GM21367 (cell line): ENCODE data around the gene ACOX3.
A peak's percentile ranks its signal among the peaks of the same experiment; 100 is the strongest.

Experiments used
- ATAC-seq: cut with Tn5 transposase; IDR thresholded peaks from one replicate; pipeline ENCODE4 v1.9.1; 2021; ENCODE audit not compliant: unreplicated experiment

Gene ACOX3

DNA sequence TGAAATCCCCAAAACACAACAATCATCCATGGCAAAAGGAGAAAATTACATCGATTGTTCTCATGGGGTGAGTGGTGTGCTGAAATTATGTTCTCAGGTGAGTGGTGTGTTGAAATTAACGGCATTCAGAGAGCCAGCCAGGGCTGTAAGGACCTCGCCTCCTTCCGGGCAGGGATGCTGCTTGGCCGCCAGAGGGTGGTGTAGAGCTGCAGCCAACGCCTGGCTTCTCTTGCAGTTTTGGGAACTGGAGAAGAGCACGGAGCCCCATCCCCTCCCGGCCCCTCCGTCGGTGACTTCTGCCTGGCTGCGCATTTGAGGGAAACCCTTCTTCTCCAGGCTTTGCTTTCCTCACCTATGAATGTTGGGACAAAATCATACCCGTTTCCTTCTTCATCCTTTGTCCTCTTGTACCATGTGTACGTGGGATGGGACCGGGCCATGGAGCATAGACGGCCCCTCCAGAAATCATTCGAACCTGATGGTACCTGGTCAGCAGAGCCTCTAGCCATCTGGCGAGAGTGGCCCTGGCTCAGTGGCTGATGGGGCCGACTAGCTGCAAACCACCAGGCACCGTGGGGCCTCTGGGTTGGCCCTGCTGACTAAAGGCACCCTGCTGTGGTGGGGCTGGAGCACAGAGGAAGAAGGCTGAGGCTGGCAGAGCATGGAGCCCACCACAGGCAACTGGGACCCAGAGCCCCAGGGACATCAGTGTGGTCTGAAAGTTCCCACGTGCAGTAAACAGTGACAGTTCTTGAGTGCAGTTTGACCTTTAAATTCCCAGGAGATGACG, 28.4 kb upstream of the ACOX3 start:
- peak; percentile 59 for ATAC-seq

DNA sequence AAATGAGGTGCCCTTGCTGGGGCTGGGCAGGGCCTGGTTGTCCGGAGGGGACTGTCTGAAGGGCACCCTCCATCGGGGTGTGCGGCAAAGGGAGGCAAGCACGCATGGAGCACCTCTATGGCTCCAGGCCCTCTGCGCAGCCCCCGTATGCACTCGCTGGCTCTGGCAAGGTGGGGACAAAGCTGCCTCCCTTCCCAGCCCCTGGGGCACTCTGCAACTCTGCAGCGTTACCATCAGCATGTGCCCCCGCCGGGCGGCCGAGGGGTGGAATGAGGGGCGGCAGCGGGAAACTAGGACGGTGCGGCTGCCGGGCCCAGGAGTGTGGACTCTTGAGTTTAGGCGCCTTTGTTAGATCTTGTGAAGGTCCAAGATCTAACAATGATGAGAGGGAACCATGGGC, 26.5 kb upstream of the ACOX3 start:
- no peak for ATAC-seq

DNA sequence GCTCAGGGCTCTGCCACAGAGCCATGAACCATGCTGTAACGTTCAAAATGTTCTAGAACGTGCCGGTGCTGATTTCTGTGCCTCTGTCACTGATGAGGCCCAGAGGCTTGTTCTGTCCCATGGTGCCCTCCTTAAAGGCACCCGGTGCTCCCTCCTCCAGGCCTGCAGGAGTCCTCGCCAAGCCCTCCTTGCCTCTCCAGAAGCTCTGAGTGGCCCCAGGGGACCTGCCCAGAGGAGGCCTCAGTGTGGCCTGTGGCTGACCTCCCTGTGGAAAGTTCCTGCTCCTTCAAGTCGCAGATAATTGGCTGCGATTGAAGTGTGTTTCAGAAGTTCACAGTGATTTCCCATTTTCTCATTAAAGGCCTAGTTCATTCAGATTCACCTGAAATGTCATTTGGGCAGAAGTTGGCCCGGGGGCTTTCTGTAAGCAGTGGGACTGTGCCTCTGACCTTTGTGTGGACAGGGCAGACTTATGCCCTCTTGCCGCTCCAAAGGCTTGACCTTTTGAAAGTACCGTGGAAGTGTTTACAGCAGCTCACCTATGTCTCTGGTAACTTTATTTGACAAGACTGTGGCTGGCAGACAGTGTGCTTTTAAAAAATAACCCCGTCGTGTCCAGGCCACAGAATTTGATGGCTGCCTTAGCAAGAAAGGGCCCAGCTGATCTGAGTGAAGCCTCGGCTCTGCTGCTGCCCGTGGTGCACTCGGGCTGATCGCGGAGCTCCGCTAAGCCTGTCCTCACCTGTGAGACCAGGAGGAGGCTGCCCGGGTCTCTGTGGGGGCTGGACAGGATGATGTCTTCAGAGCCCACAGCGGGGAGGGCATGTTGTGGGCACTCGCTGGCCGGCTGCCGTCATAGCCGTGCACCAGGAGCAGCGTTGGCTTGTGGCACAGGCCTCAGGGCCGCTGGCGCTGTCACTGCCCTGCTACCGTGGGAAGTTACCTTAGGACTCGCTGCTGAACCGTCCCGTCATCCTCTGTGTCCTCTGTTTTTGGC, 25.4 kb upstream of the ACOX3 start:
- ATAC-seq: no peak

DNA sequence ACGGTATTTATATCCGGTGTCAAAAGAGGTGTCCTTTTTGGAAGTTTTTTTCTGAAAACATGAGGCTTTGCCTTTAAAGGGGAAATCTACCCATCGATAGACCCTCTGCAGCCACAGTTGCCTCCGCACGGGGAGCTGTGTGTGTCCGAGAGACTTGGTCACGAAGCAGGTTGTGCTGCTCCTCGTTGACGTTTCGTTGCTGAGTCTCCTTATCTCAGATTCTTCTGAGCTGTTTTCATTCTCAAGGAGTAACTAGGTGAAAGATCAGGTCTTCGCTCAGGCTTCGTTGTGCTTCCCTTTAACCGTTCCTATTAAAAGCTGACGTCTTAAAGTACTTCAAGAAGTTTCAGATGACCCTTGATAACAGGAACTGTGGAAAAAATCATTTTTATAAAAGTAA, 23.9 kb upstream of the ACOX3 start:
- ATAC-seq: no peak

DNA sequence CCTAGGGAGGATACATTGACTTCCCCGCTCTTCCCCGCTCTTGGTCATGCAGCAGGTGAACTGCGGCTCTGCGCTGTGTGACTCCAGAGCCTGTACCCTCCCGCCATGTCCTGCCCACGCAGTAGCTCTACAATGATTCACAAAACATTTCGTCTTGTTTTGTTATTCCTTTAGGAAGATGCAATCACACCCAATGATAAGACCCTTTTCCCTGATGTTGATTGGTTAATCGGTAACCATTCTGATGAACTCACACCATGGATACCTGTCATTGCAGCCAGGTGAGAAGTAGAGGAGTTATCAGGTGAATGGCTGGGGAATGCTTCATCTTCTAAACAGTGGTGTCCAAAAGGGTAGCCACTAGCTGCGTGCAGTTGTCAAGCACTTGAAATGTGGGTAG, 23.3 kb upstream of the ACOX3 start:
- ATAC-seq: no peak

DNA sequence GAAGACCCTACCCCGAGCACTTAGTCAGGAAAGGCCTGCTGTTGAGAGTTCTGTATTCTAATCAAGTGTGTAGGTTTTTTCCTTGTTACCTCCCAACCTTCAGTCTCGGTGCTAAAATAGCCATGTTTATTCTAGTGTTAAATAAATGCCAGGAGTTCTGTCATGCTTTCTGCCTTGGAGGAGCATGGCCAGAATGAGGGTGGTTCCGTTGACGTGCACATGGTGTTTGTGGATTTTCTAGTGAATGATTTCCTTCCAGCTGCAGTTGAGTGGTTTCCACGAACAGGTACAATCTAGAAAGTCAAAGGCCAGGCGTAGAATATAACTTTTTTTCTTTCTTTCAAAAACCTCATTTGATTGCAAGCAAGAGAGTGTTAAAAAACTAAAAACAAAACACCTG, 21.1 kb upstream of the ACOX3 start:
- ATAC-seq: no peak

DNA sequence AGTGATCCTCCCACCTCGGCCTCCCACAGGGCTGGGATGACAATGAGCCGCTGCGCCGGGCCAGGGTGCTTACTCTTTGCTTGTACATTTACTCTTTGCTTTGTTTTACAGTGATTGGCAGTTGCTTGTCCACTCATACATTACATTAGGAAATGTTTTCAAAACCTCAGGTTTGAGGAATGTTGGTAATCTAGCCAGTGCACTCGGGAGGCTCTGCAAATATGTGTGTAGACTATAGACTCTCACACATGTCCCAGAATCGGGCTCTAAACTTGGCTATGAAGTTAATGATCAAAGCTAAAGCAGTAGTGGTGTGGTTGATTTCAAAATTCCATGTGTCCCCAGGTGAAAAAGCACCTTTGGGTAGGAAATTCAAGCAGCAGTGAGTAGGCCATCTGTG, 20.6 kb upstream of the ACOX3 start:
- ATAC-seq: no peak

DNA sequence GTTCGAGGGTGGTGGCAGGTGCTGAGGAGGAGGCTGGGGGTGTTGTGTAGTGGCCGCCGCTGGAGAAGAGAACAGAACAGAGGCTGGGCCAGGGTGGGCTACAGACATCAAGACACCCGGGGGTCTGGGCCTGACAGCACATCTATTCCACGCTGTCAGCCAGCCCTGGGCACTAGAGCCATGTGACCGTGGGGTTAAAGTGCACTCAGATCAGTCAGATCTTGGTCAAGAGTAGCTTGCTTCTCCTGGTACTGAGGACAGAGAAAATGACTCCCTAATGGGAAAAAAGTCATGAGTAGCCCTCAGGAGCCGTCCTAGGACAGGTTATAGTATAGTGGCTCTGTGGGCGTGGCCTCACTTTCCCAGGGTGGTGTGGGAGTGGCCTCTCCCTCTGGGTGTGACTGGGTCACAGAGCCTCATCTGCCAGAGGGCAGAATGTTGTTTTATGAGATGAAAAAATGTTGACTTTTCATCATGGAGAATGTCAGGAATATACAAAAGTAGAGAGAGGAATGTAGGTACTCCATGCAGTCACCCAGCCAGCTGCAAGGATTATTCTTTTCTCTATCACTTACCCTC, 19.4 kb upstream of the ACOX3 start:
- ATAC-seq: no peak

DNA sequence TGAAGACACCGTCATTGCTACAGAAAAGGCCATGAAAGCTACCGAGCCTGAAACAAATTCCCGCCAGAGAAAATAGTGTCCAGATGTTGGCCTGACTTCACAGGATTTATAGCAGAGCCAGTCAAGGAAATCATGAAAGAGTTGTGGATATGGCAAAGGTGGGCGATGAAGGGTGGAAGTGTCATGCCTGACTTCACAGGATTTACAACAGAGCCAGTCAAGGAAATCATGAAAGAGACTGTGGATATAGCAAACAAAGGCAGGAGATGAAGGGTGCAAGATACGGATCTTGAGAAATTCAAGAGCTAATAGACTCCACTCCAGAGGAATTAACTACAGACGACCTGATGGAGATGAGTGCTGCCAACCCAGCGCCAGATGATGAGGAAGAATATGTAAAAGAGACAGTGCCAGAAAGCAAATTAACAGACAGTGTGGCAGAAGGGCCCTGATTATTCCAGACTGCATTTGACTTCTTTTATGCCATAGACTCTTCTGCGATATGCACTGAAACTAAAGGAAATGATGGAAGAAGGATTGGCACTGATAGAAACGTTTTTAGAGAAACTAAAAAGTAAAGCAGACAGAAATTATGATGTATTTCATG, 17.2 kb upstream of the ACOX3 start:
- ATAC-seq: no peak

DNA sequence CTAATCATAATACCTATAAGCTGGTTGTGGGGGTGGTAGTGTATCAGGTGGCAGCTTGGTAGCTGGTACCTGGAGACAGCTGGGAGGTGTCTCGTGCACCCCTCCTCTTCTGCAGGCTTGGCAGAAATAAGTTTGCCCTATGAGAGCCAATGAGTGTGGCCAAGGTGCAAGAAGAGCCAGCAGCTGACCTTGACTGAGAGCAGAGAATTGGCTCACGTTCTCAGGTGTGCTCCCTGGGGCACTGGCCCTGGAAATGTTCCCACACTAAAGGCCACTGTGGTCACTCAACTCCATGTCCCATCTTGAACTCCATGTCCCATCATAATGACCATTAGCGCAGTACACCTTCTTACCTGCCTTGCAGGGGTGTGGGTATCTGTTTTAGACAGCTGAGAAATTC, 13.4 kb upstream of the ACOX3 start:
- ATAC-seq: no peak

DNA sequence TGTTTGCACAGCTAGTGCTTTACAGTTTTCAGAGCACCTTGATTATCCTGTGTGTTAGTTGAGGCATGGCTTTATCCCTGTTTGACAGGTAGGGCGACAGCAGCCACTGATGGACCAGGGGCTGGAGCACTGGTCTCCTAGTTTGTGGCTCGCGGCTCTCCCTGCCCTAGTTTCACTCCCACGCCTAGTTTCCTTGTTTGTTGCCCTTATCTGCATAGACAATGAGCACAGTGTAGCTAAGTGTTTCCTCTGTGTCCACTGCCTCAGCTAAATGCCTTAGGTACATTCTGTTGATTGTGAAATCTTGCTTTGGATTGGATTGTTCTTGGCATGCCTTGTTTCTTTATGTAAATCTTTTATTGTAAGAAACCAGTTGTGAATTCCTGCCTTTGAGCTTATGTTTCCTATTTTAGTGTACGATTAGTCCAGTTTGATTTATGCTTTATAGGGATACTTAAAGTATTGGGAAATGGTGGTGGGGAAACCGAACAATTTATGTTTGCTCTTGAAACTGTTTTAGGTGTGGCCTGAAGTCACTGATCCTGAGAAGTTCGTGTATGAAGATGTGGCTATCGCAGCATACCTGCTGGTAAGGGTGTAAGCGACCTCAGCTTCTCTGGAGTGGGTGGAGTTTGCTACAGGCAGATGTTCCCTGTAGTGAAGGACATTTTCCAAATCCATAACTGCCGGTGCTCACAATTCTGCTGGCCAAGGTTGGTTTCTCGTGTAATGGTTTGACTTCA, 11.1 kb upstream of the ACOX3 start:
- no peak for ATAC-seq

DNA sequence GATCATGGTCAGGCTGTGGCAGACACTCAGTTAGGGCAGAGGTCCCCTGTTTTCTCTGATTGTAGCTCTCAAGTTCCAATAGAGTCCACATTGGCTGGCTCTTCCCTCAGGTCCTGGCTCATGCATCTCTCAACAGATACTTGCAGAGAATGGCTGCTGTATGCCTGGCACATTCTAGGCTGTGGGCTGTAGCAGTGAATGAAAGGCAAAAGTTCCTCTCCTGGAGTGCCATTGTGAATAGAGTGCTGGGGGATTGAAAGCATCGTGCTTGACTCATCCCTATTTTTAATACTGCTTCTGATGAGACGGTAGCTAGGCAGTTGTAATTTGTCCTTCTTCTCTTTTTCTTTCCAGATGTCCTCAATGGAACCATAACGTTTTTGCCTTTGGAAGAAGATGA, 5.6 kb upstream of the ACOX3 start:
- ATAC-seq: no peak

DNA sequence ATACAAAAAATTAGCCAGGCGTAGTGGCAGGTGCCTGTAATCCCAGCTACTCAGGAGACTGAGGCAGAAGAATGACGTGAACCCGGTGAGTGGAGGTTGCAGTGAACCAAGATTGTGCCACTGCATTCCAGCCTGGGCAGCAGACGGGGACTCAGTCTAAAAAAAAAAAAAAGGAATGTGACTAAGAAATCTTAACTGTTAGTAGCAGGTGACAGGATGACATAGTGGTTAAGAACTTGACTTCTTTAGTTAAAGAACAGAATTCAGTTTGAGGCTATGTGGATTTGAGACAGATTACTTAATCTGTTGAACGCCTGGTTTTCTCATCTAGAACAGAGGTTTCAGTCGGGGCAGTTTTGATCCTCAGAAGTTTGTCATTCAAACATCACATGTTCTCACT, 3.3 kb upstream of the ACOX3 start:
- ATAC-seq: no peak

DNA sequence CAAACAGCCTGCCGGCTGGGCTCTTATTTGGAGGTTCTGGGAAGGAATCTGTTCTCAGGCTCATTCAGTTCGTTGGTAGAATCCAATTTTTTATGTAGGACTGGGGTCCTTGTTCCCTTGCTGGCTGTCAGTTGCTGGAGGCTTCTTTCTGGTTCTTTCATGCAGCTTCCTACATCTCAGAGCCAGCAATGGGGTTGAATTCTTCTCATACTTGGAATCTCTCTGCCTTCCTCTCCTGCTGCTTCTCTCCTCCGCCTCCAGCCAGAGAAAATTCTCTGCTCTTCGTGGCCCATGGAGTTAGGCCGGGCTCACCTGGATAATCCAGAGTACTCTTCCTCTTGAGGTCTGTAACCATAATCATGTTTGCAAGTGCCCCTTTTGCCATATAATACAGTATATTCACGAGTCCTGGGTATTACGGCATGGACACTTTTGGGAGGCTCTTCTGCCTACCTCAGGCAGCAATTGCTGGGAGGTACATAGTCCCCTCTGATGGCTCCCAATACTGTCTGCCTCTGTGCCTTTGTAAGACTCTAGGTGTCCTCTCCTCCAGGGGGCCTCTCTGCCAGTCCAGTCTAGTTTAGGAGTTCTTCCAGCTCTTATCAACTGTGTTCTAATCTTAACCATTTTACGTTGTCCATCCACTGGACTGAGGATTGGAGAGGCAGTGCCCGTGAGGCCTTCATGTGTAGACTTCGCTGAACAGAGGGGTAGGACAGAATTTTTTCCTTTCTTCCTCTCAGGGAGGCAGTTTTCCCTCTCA, 2.3 kb upstream of the ACOX3 start:
- no peak for ATAC-seq

DNA sequence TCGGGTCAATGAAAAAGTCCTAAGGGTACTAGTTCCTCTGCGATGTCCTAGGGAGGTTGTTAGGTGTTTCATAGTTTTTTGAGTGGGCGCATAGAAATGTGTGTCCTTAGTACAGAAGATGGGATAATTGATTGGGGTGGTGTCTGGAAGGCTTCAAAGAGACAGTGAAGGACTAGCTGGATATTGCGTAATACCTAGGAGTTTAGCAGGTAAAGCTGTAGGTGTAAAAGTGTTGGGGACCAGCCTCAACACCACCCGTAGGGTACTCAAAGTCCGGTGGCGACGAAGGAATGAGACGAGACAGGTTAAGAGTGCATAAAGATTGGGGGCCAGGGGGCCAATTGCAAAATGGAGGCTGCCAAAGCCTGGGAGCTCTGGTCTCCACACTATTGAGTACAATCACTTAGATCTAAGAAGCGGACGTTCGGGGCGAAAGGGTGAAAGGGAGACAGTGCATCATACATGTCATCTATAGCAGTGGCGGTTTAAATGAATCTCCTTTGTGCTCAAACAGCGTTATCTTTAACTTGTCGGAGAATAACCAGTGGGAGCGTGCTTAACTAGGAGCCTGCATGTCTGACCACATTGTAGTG, 1.1 kb upstream of the ACOX3 start:
- no peak for ATAC-seq

DNA sequence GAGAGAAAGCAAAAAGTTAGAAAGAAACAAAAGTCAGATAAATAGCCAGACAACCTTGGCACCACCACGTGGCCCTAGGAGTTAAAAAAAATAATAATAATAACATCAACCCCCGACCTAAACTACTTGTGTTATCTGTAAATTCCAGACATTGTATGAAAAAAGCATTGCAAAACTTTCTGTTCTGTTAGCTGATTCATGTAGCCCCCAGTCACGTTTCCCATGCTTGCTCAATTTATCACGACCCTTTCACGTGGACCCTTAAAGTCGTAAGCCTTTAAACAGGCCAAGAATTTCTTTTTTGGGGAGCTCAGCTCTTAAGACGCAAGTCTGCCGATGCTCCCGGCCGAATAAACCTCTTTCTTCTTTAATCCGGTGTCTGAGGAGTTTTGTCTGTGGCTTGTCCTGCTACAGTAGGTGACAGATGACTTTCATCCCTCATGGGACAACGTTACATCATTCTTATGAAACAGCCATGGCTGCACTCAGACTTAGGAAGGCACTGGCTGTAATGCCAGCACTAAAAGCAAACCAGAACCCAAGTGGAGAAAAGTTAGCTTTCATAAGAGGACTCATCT, 520 bp downstream of the ACOX3 start:
- peak; percentile 24 for ATAC-seq

DNA sequence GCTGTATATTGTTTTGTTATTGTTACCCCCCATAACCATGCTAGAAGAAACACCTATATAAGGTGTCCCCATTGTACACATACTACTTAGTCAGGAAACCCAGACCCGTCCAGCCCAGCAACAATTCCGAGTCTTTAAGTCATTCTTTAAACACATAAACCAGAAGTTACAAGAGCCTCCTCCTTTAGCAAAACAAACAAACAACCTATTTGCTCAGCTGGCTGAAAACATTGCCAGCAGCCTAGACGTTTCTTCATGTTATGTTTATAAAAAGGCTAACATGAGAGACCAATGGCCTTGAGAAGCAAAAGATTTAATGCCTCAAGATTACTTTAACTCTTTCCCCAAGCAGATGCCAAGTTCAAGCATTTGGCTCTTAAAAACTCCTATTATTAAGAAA, 1.4 kb downstream of the ACOX3 start:
- ATAC-seq: no peak

DNA sequence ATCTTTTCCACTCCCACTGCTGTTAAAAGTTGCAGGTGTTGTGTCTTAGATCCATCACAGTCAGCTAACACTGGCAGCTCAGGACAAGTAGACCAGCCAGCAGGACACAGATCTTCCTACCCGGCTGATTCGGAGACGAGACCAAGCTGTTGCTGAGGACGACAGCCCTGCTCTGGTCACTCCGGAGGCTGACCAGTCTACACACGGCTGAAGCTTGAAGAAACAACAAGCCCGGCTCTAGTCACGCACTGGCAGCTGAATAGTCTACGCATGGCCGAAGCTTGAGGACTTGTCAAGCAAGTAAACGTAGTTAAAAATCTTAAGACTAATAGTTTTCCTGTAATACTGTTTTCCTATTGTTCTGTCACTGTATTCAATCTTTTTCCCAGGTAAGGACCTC, 1.8 kb downstream of the ACOX3 start:
- ATAC-seq: no peak

DNA sequence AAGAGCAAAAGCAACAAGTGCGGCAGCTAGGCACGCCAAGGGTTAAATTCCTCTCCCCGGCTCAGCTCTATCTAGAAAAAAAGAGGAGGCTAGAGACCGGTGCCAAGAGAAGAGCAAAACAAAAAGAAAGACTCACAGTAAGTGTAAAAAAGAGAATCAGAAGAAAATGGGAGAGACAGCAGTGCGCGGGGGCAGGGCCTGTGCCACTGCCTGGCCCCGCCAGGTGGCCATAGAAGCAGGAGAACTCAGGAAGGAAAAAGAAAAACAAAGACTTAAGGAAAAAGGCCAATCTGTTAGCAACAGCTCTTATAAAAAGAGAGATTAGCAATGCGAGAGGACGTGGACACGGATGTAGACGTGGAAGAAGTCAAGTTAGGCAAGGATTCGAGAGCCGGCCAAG, 3.2 kb downstream of the ACOX3 start:
- no peak for ATAC-seq
